NT2/D1 (cell line): ENCODE measurements around the gene CLEC3B.

Experiments
- YY1 ChIP-seq: IDR thresholded peaks from 2 replicates; pipeline ENCODE4 v1.6.1; 2011; ENCODE audit not compliant: insufficient read length, insufficient read depth
- ZNF274 ChIP-seq: IDR thresholded peaks from 2 replicates; pipeline ENCODE4 v1.6.1; 2011; ENCODE audit warnings: mild to moderate bottlenecking, low read depth, low read length

DNA sequence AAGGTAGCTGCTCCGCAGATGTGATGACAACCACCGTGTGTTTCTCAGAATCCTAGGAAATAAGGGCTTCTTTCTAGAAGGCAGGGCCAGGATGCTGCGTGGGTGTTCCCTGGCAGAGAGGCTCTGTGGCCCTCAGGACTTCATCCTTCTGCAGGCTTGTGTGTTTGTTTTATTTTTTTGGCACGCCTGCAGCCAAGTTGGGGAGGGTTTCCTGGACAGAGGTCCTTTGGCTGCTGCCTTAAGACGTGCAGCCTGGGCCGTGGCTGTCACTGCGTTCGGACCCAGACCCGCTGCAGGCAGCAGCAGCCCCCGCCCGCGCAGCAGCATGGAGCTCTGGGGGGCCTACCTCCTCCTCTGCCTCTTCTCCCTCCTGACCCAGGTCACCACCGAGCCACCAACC lies at the start of gene CLEC3B:
- no peak for TF ChIP-seq YY1
- no peak for TF ChIP-seq ZNF274
